Measurements from ENCODE around the gene TNIP2. TPM values are rescaled to one million over a fixed set of nuclear protein-coding genes. Genes with fewer than 3 reads are reported as not detected.

The TNIP2 gene
- total RNA-seq, 1 donor from 2014 or later, result 33.7 TPM

- FAIRE-seq, result no peak
- peak overlapping the region; percentile 81 for H2AFZ ChIP-seq (ENCODE audit: low read depth, low read length)
- H3K4me2 ChIP-seq (ENCODE audit: low read length), result peak overlapping the region; percentile 96
- H3K27me3 ChIP-seq (ENCODE audit: insufficient read depth, low read length), result no peaks in the 10 kb centered on the region
- Mint-ChIP-seq H3K4me1 (ENCODE audit: low read depth, unreplicated experiment) (peaks cover 2% of the 10 kb centered on the region), H3K36me3 (ENCODE audit: low read depth, unreplicated experiment) (peaks cover 7% of the 10 kb centered on the region), H3K27ac (ENCODE audit: unreplicated experiment) (no peak overlapping the region), H3K9me3 (ENCODE audit: unreplicated experiment) (no peaks in the 10 kb centered on the region), H3K27me3 (ENCODE audit: low read depth, unreplicated experiment) (no peaks in the 10 kb centered on the region), H3K4me3 (ENCODE audit: unreplicated experiment) (peak overlapping the region; percentile 84)
- no peaks in the 10 kb centered on the region for H3K36me3 ChIP-seq (ENCODE audit: insufficient read depth, low read length)
- H3K79me2 ChIP-seq (ENCODE audit: insufficient read depth, low read length), result peaks cover 48% of the 10 kb centered on the region
- DNase-seq (ENCODE audit: low read depth), result no peak
- H4K20me1 ChIP-seq (ENCODE audit: insufficient read depth, low read length), result peaks cover 39% of the 10 kb centered on the region
- peak overlapping the region; percentile 71 for H3K4me3 ChIP-seq (ENCODE audit: insufficient read depth, low read depth, low read length)
- H3K4me1 ChIP-seq (ENCODE audit: insufficient read depth, low read length), result peaks cover 9% of the 10 kb centered on the region
- H3K9ac ChIP-seq (ENCODE audit: low read length), result peak overlapping the region; percentile 86
- H3K27ac ChIP-seq (ENCODE audit: low read depth, low read length), result peak overlapping the region; percentile 47
- no peaks in the 10 kb centered on the region for H3K9me3 ChIP-seq (ENCODE audit: insufficient read depth, low read depth, low read length)
- TF ChIP-seq CTCF (IDR thresholded peaks at IDR 0.05; ENCODE audit: insufficient read depth, low read depth, low read length) (no peak), EZH2 (IDR thresholded peaks at IDR 0.05; ENCODE audit: insufficient read depth, low read length) (no peak)
These were observed 1.0 kb downstream of the TNIP2 start for GRCh38 chr4:2754848-2755819.

- FAIRE-seq, result no peak
- no peak overlapping the region for H3K4me3 ChIP-seq (ENCODE audit: insufficient read depth, low read depth, low read length)
- H3K27me3 Mint-ChIP-seq (ENCODE audit: low read depth, unreplicated experiment), result no peaks in the 10 kb centered on the region
- no peak overlapping the region for H3K9ac ChIP-seq (ENCODE audit: low read length)
- H3K9me3 ChIP-seq (ENCODE audit: insufficient read depth, low read depth, low read length), result no peaks in the 10 kb centered on the region
- no peak for DNase-seq (ENCODE audit: low read depth)
- H3K27ac ChIP-seq (ENCODE audit: low read depth, low read length), result no peak overlapping the region
- H2AFZ ChIP-seq (ENCODE audit: low read depth, low read length), result no peak overlapping the region
- TF ChIP-seq EZH2 (IDR thresholded peaks at IDR 0.05; ENCODE audit: insufficient read depth, low read length) (no peak), CTCF (IDR thresholded peaks at IDR 0.05; ENCODE audit: insufficient read depth, low read depth, low read length) (no peak)
- no peak overlapping the region for H3K27ac Mint-ChIP-seq (ENCODE audit: unreplicated experiment)
- peaks cover 62% of the 10 kb centered on the region for H3K79me2 ChIP-seq (ENCODE audit: insufficient read depth, low read length)
- H3K9me3 Mint-ChIP-seq (ENCODE audit: unreplicated experiment), result no peaks in the 10 kb centered on the region
- peaks cover 9% of the 10 kb centered on the region for H3K4me1 ChIP-seq (ENCODE audit: insufficient read depth, low read length)
- peaks cover 10% of the 10 kb centered on the region for H3K36me3 Mint-ChIP-seq (ENCODE audit: low read depth, unreplicated experiment)
- H3K27me3 ChIP-seq (ENCODE audit: insufficient read depth, low read length), result no peaks in the 10 kb centered on the region
- H4K20me1 ChIP-seq (ENCODE audit: insufficient read depth, low read length), result peaks cover 51% of the 10 kb centered on the region
- H3K4me1 Mint-ChIP-seq (ENCODE audit: low read depth, unreplicated experiment), result peaks cover 2% of the 10 kb centered on the region
- H3K4me2 ChIP-seq (ENCODE audit: low read length), result no peak overlapping the region
- H3K36me3 ChIP-seq (ENCODE audit: insufficient read depth, low read length), result no peaks in the 10 kb centered on the region
- no peak overlapping the region for H3K4me3 Mint-ChIP-seq (ENCODE audit: unreplicated experiment)
These were observed 2.7 kb downstream of the TNIP2 start for GRCh38 chr4:2753436-2753835.
